Suprapubic skin (tissue), 4 donors: Measurements from ENCODE around the gene CASP6. TPM values are rescaled to one million over a fixed set of nuclear protein-coding genes. Genes with fewer than 3 reads are reported as not detected.

Experiments
- DNase-seq, 2 donors: peaks; one replicate each; pipeline ENCODE4 v3.0.0-alpha.2; 2019; ENCODE audit warnings: low spot score in 2 of 2
- H3K27ac ChIP-seq: fragments of 200-600 bp; sonication (generic); one replicate; pipeline ENCODE4 v1.5.1; 2019
- H3K27me3 ChIP-seq: fragments of 200-600 bp; sonication (generic); one replicate; pipeline ENCODE4 v1.5.1; 2019
- H3K36me3 ChIP-seq: fragments of 200-600 bp; sonication (generic); one replicate; pipeline ENCODE4 v1.5.1; 2019
- H3K4me1 ChIP-seq: fragments of 200-600 bp; sonication (generic); one replicate; pipeline ENCODE4 v1.5.1; 2019
- H3K4me3 ChIP-seq: fragments of 200-600 bp; sonication (generic); one replicate; pipeline ENCODE4 v1.5.1; 2019; ENCODE audit warnings: mild to moderate bottlenecking
- H3K9me3 ChIP-seq: fragments of 200-600 bp; sonication (generic); one replicate; pipeline ENCODE4 v1.5.1; 2019
- CTCF ChIP-seq, 2 donors: fragments of 200-600 bp in 1 of 2; fragments of 450-650 bp in 1 of 2; sonication (generic) in 1 of 2; IDR thresholded peaks; one replicate each; pipeline ENCODE4 v1.5.1; 2016 to 2019; ENCODE audit warnings: antibody characterized with exemption in 2 of 2, mild to moderate bottlenecking in 1 of 2, moderate library complexity in 1 of 2
- EP300 ChIP-seq: sonication (generic); formaldehyde crosslinking; IDR thresholded peaks from one replicate; pipeline ENCODE4 v1.6.1; 2017; ENCODE audit warnings: antibody characterized with exemption
- POLR2A ChIP-seq, 2 donors: fragments of 450-650 bp; IDR thresholded peaks; one replicate each; pipeline ENCODE4 v1.6.1; 2017; ENCODE audit warnings: antibody characterized with exemption in 2 of 2, mild to moderate bottlenecking in 2 of 2, moderate library complexity in 2 of 2
- POLR2AphosphoS5 ChIP-seq, 3 donors: sonication (generic); formaldehyde crosslinking; IDR thresholded peaks; one replicate each; pipeline ENCODE4 v1.6.1; 2017; ENCODE audit warnings: antibody characterized with exemption in 3 of 3
- WGBS: methylation state at CpG from one replicate; pipeline ENCODE4 v1.1.5; 2018; 5-methylcytosine and 5-hydroxymethylcytosine counted together
- total RNA-seq, 4 donors: library from RNA; depleted of rRNA; stranded (reverse); fragments of >200 nt; gene quantifications; one replicate each; pipeline ENCODE4 v1.1.0, GENCODE V29; 2016

CASP6 gene
- total RNA-seq, 4 donors from 2014 or later, result 18.4 to 30.5 (median 20.3) TPM

- no peak for TF ChIP-seq CTCF (IDR thresholded peaks at IDR 0.05)
- no peak for TF ChIP-seq POLR2A (IDR thresholded peaks at IDR 0.05)
- no peak for TF ChIP-seq EP300
- TF ChIP-seq POLR2AphosphoS5 (IDR thresholded peaks at IDR 0.05), result no peak
- DNase-seq, result no peak
- 98% methylated on average over 1 of the region's 1 CpG for WGBS
Observed at GRCh38 chr4:109748114-109748513, 44.9 kb upstream of the CASP6 start.

GRCh38 chr4:109746728-109747127 is 43.5 kb upstream of the CASP6 start:
- no peaks in the 10 kb centered on the region for H3K36me3 ChIP-seq
- DNase-seq, result no peak
- no peak overlapping the region for H3K4me3 ChIP-seq
- TF ChIP-seq POLR2A (IDR thresholded peaks at IDR 0.05) (no peak), EP300 (no peak), CTCF (IDR thresholded peaks at IDR 0.05) (no peak), POLR2AphosphoS5 (IDR thresholded peaks at IDR 0.05) (no peak)
- H3K4me1 ChIP-seq, result no peaks in the 10 kb centered on the region
- no peaks in the 10 kb centered on the region for H3K9me3 ChIP-seq
- H3K27ac ChIP-seq, result no peak overlapping the region
- no peaks in the 10 kb centered on the region for H3K27me3 ChIP-seq
- 81% methylated on average over 2 of the region's 2 CpGs for WGBS

More at GRCh38 chr4:109748114-109748513, 44.9 kb upstream of the CASP6 start:
- H3K4me3 ChIP-seq, result no peak overlapping the region
- no peaks in the 10 kb centered on the region for H3K9me3 ChIP-seq
- no peaks in the 10 kb centered on the region for H3K27me3 ChIP-seq
- no peaks in the 10 kb centered on the region for H3K4me1 ChIP-seq
- H3K36me3 ChIP-seq, result no peaks in the 10 kb centered on the region
- no peak overlapping the region for H3K27ac ChIP-seq

- TF ChIP-seq POLR2AphosphoS5 (IDR thresholded peaks at IDR 0.05) (no peak), CTCF (IDR thresholded peaks at IDR 0.05) (no peak), POLR2A (IDR thresholded peaks at IDR 0.05) (no peak), EP300 (no peak)
Observed at GRCh38 chr4:109745830-109746229, 42.6 kb upstream of the CASP6 start.

GRCh38 chr4:109739547-109739946 is 36.3 kb upstream of the CASP6 start:
- Histone ChIP-seq H3K27me3 (peaks cover 3% of the 10 kb centered on the region), H3K36me3 (no peaks in the 10 kb centered on the region), H3K4me3 (no peak overlapping the region), H3K9me3 (no peaks in the 10 kb centered on the region), H3K27ac (no peak overlapping the region), H3K4me1 (no peaks in the 10 kb centered on the region)
- TF ChIP-seq EP300, result no peak
- no peak for TF ChIP-seq CTCF (IDR thresholded peaks at IDR 0.05)
- TF ChIP-seq POLR2A (IDR thresholded peaks at IDR 0.05), result no peak
- TF ChIP-seq POLR2AphosphoS5 (IDR thresholded peaks at IDR 0.05), result no peak
- WGBS, result 60% methylated on average over 3 of the region's 3 CpGs
- no peak for DNase-seq

More at GRCh38 chr4:109745830-109746229, 42.6 kb upstream of the CASP6 start:
- Histone ChIP-seq H3K4me3 (no peak overlapping the region), H3K36me3 (no peaks in the 10 kb centered on the region), H3K27me3 (no peaks in the 10 kb centered on the region), H3K4me1 (no peaks in the 10 kb centered on the region), H3K27ac (no peak overlapping the region), H3K9me3 (no peaks in the 10 kb centered on the region)
- no peak for DNase-seq

GRCh38 chr4:109738104-109738872 is 35.0 kb upstream of the CASP6 start:
- Histone ChIP-seq H3K4me3 (no peak overlapping the region), H3K9me3 (no peaks in the 10 kb centered on the region), H3K4me1 (no peaks in the 10 kb centered on the region), H3K27me3 (peaks cover 3% of the 10 kb centered on the region), H3K27ac (no peak overlapping the region), H3K36me3 (no peaks in the 10 kb centered on the region)
- no peak for DNase-seq
- 80% methylated on average over 10 of the region's 10 CpGs for WGBS
- TF ChIP-seq POLR2A (IDR thresholded peaks at IDR 0.05) (no peak), EP300 (no peak), CTCF (IDR thresholded peaks at IDR 0.05) (no peak)
